Fibroblast of villous mesenchyme (primary cell): ENCODE measurements around the gene FRAT1. TPM values are rescaled to one million over a fixed set of nuclear protein-coding genes. Genes with fewer than 3 reads are reported as not detected.

Experiments used
- DNase-seq: peaks from one replicate; pipeline ENCODE4 v3.0.0-alpha.2; 2010; ENCODE audit warnings: low read depth
- H3K4me3 ChIP-seq: 2 replicates; pipeline ENCODE4 v1.5.1; 2011; ENCODE audit warnings: low read depth, mild to moderate bottlenecking, low read length
- total RNA-seq: library from RNA; depleted of rRNA; stranded (reverse); fragments of >200 nt; gene quantifications from 2 replicates; pipeline ENCODE4 v1.2.3, GENCODE V29; 2012
- TF ChIP-seq, protein P1 (sequence below): IDR thresholded peaks from 2 replicates; pipeline ENCODE4 v1.5.1; 2012; ENCODE audit warnings: low read depth, mild to moderate bottlenecking, low read length; ENCODE audit not compliant: insufficient read depth

Gene FRAT1
- total RNA-seq, 1 donor, result 1.7 TPM

DNA sequence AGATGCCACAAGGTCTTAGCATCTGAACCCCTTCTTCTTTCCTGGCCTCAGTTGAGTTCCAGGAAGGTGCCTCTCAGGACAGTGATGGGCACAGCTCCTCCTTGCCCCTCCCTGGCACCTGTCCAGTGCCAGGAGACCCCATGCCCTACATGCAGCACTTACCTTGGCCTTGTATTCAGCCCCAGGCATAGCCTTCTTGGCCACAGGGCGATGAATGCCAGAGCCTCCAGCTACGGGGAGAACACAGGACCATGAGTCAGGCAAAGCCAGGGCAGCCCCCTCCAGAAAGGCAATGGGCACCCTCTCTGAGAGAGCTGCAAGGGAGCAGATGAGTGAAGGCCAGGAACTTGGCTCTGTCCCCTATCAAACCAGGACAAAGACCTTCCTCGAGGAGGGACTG is 39.7 kb downstream of the FRAT1 start:
- no peak for DNase-seq
- TF ChIP-seq, protein P1, sequence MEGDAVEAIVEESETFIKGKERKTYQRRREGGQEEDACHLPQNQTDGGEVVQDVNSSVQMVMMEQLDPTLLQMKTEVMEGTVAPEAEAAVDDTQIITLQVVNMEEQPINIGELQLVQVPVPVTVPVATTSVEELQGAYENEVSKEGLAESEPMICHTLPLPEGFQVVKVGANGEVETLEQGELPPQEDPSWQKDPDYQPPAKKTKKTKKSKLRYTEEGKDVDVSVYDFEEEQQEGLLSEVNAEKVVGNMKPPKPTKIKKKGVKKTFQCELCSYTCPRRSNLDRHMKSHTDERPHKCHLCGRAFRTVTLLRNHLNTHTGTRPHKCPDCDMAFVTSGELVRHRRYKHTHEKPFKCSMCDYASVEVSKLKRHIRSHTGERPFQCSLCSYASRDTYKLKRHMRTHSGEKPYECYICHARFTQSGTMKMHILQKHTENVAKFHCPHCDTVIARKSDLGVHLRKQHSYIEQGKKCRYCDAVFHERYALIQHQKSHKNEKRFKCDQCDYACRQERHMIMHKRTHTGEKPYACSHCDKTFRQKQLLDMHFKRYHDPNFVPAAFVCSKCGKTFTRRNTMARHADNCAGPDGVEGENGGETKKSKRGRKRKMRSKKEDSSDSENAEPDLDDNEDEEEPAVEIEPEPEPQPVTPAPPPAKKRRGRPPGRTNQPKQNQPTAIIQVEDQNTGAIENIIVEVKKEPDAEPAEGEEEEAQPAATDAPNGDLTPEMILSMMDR, result no peak
- no peak overlapping the region for H3K4me3 ChIP-seq

- no peak overlapping the region for H3K4me3 ChIP-seq
- TF ChIP-seq, protein P1, result no peak
These were observed 41.9 kb downstream of the FRAT1 start for GRCh38 chr10:97360705-97361536.

DNA sequence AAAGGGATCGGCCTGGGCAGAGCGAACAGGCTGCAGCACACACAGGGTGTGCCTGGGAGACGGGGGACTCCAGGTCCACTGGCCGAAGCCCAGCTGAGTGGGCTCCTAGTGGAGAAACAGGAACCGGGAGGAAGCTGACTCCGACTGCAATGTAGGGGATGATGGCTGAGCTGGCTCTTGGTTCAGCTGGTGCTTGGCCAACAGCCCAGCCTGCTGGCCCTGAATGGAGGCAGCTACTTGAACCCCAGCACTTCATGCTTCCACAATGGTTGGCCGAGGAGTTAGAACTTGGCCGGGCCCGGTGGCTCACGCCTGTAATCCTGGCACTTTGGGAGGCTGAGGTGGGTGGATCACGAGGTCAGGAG is 42.4 kb downstream of the FRAT1 start:
- TF ChIP-seq, protein P1, result no peak
- DNase-seq, result no peak
- no peak overlapping the region for H3K4me3 ChIP-seq

More at GRCh38 chr10:97360705-97361536, 41.9 kb downstream of the FRAT1 start:
- DNase-seq, result no peak

- no peak for DNase-seq
- TF ChIP-seq, protein P1, result no peak
- H3K4me3 ChIP-seq, result no peak overlapping the region
These were observed 43.4 kb downstream of the FRAT1 start for GRCh38 chr10:97362310-97363033.

- DNase-seq, result no peak
- TF ChIP-seq, protein P1, result no peak
- no peak overlapping the region for H3K4me3 ChIP-seq
These were observed 44.0 kb downstream of the FRAT1 start for GRCh38 chr10:97363071-97363470.

GRCh38 chr10:97365761-97366351 is 46.8 kb downstream of the FRAT1 start:
- TF ChIP-seq, protein P1, result no peak
- no peak for DNase-seq

More at GRCh38 chr10:97365761-97366351, 46.8 kb downstream of the FRAT1 start:
- no peak overlapping the region for H3K4me3 ChIP-seq
